HepG2 (cell line): ENCODE results near the gene CCT5. TPM values are rescaled to one million over a fixed set of nuclear protein-coding genes. Genes with fewer than 3 reads are reported as not detected.

Experiments
- ATAC-seq: fragments of 200-7000 bp; cut with Tn5 transposase; 3 replicates; pipeline ENCODE4 v1.9.1; 2020; ENCODE audit warnings: mild to moderate bottlenecking, moderate library complexity
- BruUV-seq: library from RNA; stranded (reverse); fragments of 400-500 nt; replicated peaks from 2 replicates; lab custom pipeline; 2021; lab: Mats Ljungman, UMichigan
- CTCF ChIA-PET: fragments of 300-600 bp; formaldehyde crosslinking; extraction: SDS; loops from one replicate; lab custom pipeline; 2021; ENCODE audit warnings: low total read pairs, inconsistent platforms, low intra/inter-chr PET ratio; lab: Yijun Ruan, JAX
- POLR2A ChIA-PET: fragments of 350-600 bp; sonication (Branson Sonifier 250); formaldehyde crosslinking; loops from one replicate; lab custom pipeline; 2020; ENCODE audit warnings: antibody characterized with exemption, inconsistent platforms; lab: Yijun Ruan, JAX
- DNase-seq: peaks from one replicate; pipeline ENCODE4 v3.0.0-alpha.2; 2015; ENCODE audit warnings: low spot score
- FAIRE-seq: peaks from 3 replicates; lab custom pipeline; 2011; peaks lifted over from hg19 to GRCh38; lab: Jason Lieb, UNC
- H2AFZ ChIP-seq: one replicate; pipeline ENCODE4 v1.6.1; 2011; ENCODE audit warnings: low read length, inconsistent platforms
- H3K27ac ChIP-seq: fragments of 300-600 bp; 3 replicates; pipeline ENCODE4 v1.8.0; 2011; ENCODE audit warnings: mixed run types, mild to moderate bottlenecking, mixed read lengths, low read length, inconsistent platforms; ENCODE audit not compliant: insufficient read depth; ENCODE audit errors: extremely low read length
- H3K27me3 ChIP-seq, 2 experiments: fragments of 200-600 bp in 1 of 2; 2 replicates in 1 of 2; 3 replicates in 1 of 2; pipeline versions ENCODE4 v1.6.0 to v1.8.0; 2011; ENCODE audit warnings: low read length in 2 of 2, mild to moderate bottlenecking in 2 of 2, moderate library complexity in 2 of 2, inconsistent platforms in 1 of 2; ENCODE audit not compliant: insufficient read depth in 2 of 2, control insufficient read depth in 1 of 2
- H3K36me3 ChIP-seq, 2 experiments: fragments of 200-600 bp in 1 of 2; replicated peaks in 1 of 2; 2 replicates in 1 of 2; 3 replicates in 1 of 2; pipeline versions ENCODE4 v1.5.1 to v1.8.0; 2011; ENCODE audit warnings: low read length in 2 of 2, inconsistent platforms in 1 of 2; ENCODE audit not compliant: insufficient read depth in 2 of 2, control insufficient read depth in 1 of 2
- H3K4me1 ChIP-seq: 2 replicates; pipeline ENCODE4 v1.5.1; 2012; ENCODE audit warnings: low read length, inconsistent platforms; ENCODE audit not compliant: insufficient read depth
- H3K4me2 ChIP-seq: 2 replicates; pipeline ENCODE4 v1.6.0; 2011; ENCODE audit warnings: low read depth, low read length, inconsistent platforms
- H3K4me3 ChIP-seq, 3 experiments: fragments of 200-600 bp in 1 of 3; sonication (generic), shearing (Covaris generic) in 1 of 3; replicated peaks in 1 of 3; 2 replicates each; pipeline ENCODE4 v1.5.1; 2011 to 2016; ENCODE audit warnings: low read length in 3 of 3, inconsistent platforms in 2 of 3, low read depth in 2 of 3, mild to moderate bottlenecking in 2 of 3, control low read depth in 1 of 3, mixed read lengths in 1 of 3; ENCODE audit not compliant: insufficient read depth in 1 of 3
- H3K79me2 ChIP-seq: one replicate; pipeline ENCODE4 v1.6.1; 2011; ENCODE audit warnings: low read length, inconsistent platforms; ENCODE audit not compliant: insufficient read depth
- H3K9ac ChIP-seq: 2 replicates; pipeline ENCODE4 v1.6.0; 2011; ENCODE audit warnings: mild to moderate bottlenecking, low read depth, low read length, inconsistent platforms; ENCODE audit not compliant: insufficient read depth
- H3K9me3 ChIP-seq: 2 replicates; pipeline ENCODE4 v1.5.1; 2012; ENCODE audit warnings: mild to moderate bottlenecking, low read length
- H4K20me1 ChIP-seq: 2 replicates; pipeline ENCODE4 v1.6.0; 2011; ENCODE audit warnings: inconsistent platforms, mild to moderate bottlenecking, low read length, moderate library complexity; ENCODE audit not compliant: insufficient read depth
- CEBPB ChIP-seq: IDR thresholded peaks from 2 replicates; pipeline ENCODE4 v1.6.1; 2011; ENCODE audit warnings: low read depth, low read length, improper control_type of control experiment, borderline replicate concordance
- HIVEP1 ChIP-seq: sonication (generic); formaldehyde crosslinking; IDR thresholded peaks from 2 replicates; pipeline ENCODE4 v1.4.0; 2020; ENCODE audit warnings: mild to moderate bottlenecking, missing genetic modification reagents
- HNF4A ChIP-seq: sonication (generic); formaldehyde crosslinking; IDR thresholded peaks from 2 replicates; pipeline ENCODE4 v1.4.0; 2020; ENCODE audit warnings: missing genetic modification reagents
- ZNF446 ChIP-seq: sonication (generic); formaldehyde crosslinking; IDR thresholded peaks from 2 replicates; pipeline ENCODE4 v1.5.0; 2020; ENCODE audit warnings: mild to moderate bottlenecking, missing genetic modification reagents
- WGBS: methylation state at CpG from one replicate; pipeline ENCODE4 v1.1.6; 2017; ENCODE audit warnings: low lambda C conversion rate; 5-methylcytosine and 5-hydroxymethylcytosine counted together
- in situ Hi-C: cut with HindIII; loops from 2 replicates; pipeline ENCODE4 v1.10.0; 2017; ENCODE audit warnings: low pct_unique_long_range_greater_than_20kb; ENCODE audit not compliant: extremely low pct_ligation_motif_present
- intact Hi-C: fragments of 100-400 bp; cut with micrococcal nuclease; formaldehyde crosslinking; loops from one replicate; pipeline ENCODE4 v1.10.0; 2022; ENCODE audit not compliant: unreplicated experiment
- polyA plus RNA-seq, 8 experiments: library from polyadenylated mRNA; depleted of rRNA in 3 of 8; stranded (reverse) in 7 of 8; unstranded in 1 of 8; fragments of >200 nt; fragmentation: Illumina TruSeq in 4 of 8; extraction: Trizol in 4 of 8; gene quantifications; 2 replicates each; pipeline versions ENCODE4 v1.2.1 to v1.2.3, GENCODE V29; 2011 to 2016; ENCODE audit warnings: low read depth in 4 of 8, missing spikeins in 1 of 8, mixed read lengths in 1 of 8; ENCODE audit not compliant: insufficient read depth in 1 of 8
- total RNA-seq, 5 experiments: library from RNA; depleted of rRNA; stranded (reverse); fragments of >200 nt; fragmentation: Illumina TruSeq; extraction: Trizol; gene quantifications; 2 replicates each; pipeline ENCODE4 v1.2.3, GENCODE V29; 2016; ENCODE audit warnings: low read depth in 1 of 5

Gene CCT5
- total and polyA plus RNA-seq, 2 of the 13 experiments (the other 11 are each of a cell fraction or from before 2014, with no cell fraction given) = 319 to 708 TPM

DNA sequence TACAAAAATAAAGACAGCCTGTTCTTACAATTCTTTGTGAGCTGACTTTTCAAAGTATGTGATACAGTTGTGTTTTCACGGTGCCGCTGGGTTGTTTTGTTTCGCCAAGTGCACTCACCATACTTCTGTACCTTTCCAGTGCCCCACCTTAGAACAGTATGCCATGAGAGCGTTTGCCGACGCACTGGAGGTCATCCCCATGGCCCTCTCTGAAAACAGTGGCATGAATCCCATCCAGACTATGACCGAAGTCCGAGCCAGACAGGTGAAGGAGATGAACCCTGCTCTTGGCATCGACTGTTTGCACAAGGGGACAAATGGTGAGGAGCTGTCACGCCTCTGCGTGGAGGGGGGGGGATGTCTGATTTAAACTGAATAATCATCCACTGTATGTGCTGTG is 12.9 kb downstream of the CCT5 start:
- DNase-seq (no peak), ATAC-seq (no peak; the same call in 2 of the 3 replicates)
- 82% methylated on average over 11 of the region's 11 CpGs for WGBS
- no TSS peak for BruUV-seq
- Histone ChIP-seq H2AFZ (no peak overlapping the region), H3K36me3 (peaks cover 35 to 73% of the 10 kb centered on the region in 2 experiments), H3K9ac (no peak overlapping the region), H3K4me3 (no peak overlapping the region), H3K4me1 (peaks cover 28% of the 10 kb centered on the region), H3K27ac (no peak overlapping the region), H4K20me1 (peaks cover 4% of the 10 kb centered on the region; the same call in 1 of the 2 replicates)
- POLR2A ChIA-PET = no interaction called here
- TF ChIP-seq HNF4A (CRISPR knock-in tag) = peak; percentile 36
- TF ChIP-seq ZNF446 (CRISPR knock-in tag) = no peak
- TF ChIP-seq, all 625 proteins: peak for 1
- H3K79me2 ChIP-seq = peaks cover 2% of the 10 kb centered on the region
- in situ Hi-C loops (no loop called here), intact Hi-C loops (no loop called here)
- H3K9me3 ChIP-seq = no peaks in the 10 kb centered on the region
- no peaks in the 10 kb centered on the region for H3K27me3 ChIP-seq
- FAIRE-seq = no peak
- CTCF ChIA-PET = no interaction called here
- H3K4me2 ChIP-seq = no peak overlapping the region

DNA sequence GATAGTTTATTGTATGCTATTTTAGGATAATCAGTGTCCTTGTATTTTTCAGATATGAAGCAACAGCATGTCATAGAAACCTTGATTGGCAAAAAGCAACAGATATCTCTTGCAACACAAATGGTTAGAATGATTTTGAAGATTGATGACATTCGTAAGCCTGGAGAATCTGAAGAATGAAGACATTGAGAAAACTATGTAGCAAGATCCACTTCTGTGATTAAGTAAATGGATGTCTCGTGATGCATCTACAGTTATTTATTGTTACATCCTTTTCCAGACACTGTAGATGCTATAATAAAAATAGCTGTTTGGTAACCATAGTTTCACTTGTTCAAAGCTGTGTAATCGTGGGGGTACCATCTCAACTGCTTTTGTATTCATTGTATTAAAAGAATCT is 14.5 kb downstream of the CCT5 start:
- H3K4me2 ChIP-seq = no peak overlapping the region
- 0 out of 2 replicates have a peak, but pooled peaks have one; percentile 7 for TF ChIP-seq CEBPB
- TF ChIP-seq HIVEP1 (CRISPR knock-in tag) = no peak
- TF ChIP-seq, all 625 proteins: peak for 1
- Histone ChIP-seq H3K36me3 (peaks cover 27 to 57% of the 10 kb centered on the region in 2 experiments), H3K9ac (no peak overlapping the region), H3K27ac (no peak overlapping the region), H2AFZ (no peak overlapping the region), H3K4me1 (peaks cover 12% of the 10 kb centered on the region), H3K4me3 (no peak overlapping the region), H4K20me1 (peaks cover 4% of the 10 kb centered on the region; the same call in 1 of the 2 replicates), H3K79me2 (peaks cover 2% of the 10 kb centered on the region), H3K27me3 (no peaks in the 10 kb centered on the region), H3K9me3 (no peaks in the 10 kb centered on the region)
- intact Hi-C loops (no loop called here), in situ Hi-C loops (no loop called here)
- WGBS = 100% methylated on average over 3 of the region's 3 CpGs
- POLR2A ChIA-PET = interaction anchor here (1.4 kb wide), 1 partner anchor 14 kb away, joined by 5 read pairs; the partner anchor contains the start of genes ATPSCKMT and CCT5
- DNase-seq (no peak), FAIRE-seq (no peak), ATAC-seq (no peak)
- CTCF ChIA-PET = no interaction called here
- no TSS peak for BruUV-seq
